K562 (cell line): Measurements from ENCODE around the gene PPP1R9B. TPM values are rescaled to one million over a fixed set of nuclear protein-coding genes. Genes with fewer than 3 reads are reported as not detected.

Experiments used
- ATAC-seq: fragments of 200-7000 bp; cut with Tn5 transposase; 3 replicates; pipeline ENCODE4 v1.9.1; 2020; ENCODE audit warnings: moderate library complexity
- BruUV-seq: library from RNA; stranded (reverse); fragments of 400-500 nt; replicated peaks from 2 replicates; lab custom pipeline; 2021; lab: Mats Ljungman, UMichigan
- CTCF ChIA-PET: fragments of 300-600 bp; formaldehyde crosslinking; extraction: SDS; loops from one replicate; lab custom pipeline; 2021; ENCODE audit warnings: low intra/inter-chr PET ratio; lab: Yijun Ruan, JAX
- POLR2A ChIA-PET: fragments of 300-600, 350-650 bp; sonication (Branson Sonifier 250); formaldehyde crosslinking; extraction: SDS; loops from one replicate; lab custom pipeline; 2021; ENCODE audit warnings: antibody characterized with exemption, inconsistent platforms; lab: Yijun Ruan, JAX
- DNase-seq, 4 experiments: peaks; one replicate each; pipeline versions ENCODE4 v3.0.0 to v3.0.0-alpha.2; 2011 to 2018; ENCODE audit warnings: low spot score in 3 of 4, mixed read lengths in 3 of 4; ENCODE audit errors: extremely low read depth in 1 of 4
- FAIRE-seq: peaks from 2 replicates; lab custom pipeline; 2011; peaks lifted over from hg19 to GRCh38; lab: Jason Lieb, UNC
- H2AFZ ChIP-seq: 2 replicates; pipeline ENCODE4 v1.6.0; 2011; ENCODE audit warnings: low read depth, low read length, control low read depth, inconsistent platforms
- H3K27ac ChIP-seq: fragments of 200-600 bp; 3 replicates; pipeline ENCODE4 v1.8.0; 2011; ENCODE audit warnings: low read depth, mild to moderate bottlenecking, control low read depth, inconsistent platforms, low read length, moderate library complexity, mixed read lengths; ENCODE audit errors: extremely low read depth
- H3K27me3 ChIP-seq, 2 experiments: fragments of 300-600 bp in 1 of 2; 2 replicates in 1 of 2; 3 replicates in 1 of 2; pipeline versions ENCODE4 v1.6.0 to v1.8.0; 2011; ENCODE audit warnings: inconsistent platforms in 2 of 2, low read length in 2 of 2, mild to moderate bottlenecking in 1 of 2, mixed read lengths in 1 of 2, moderate library complexity in 1 of 2; ENCODE audit not compliant: control insufficient read depth in 2 of 2, insufficient read depth in 2 of 2
- H3K36me3 ChIP-seq: fragments of 300-600 bp; 3 replicates; pipeline ENCODE4 v1.8.0; 2011; ENCODE audit warnings: mild to moderate bottlenecking, low read length, inconsistent platforms; ENCODE audit not compliant: control insufficient read depth, insufficient read depth
- H3K4me1 ChIP-seq, 2 experiments: fragments of 200-600 bp in 1 of 2; replicated peaks in 1 of 2; 2 replicates in 1 of 2; 3 replicates in 1 of 2; pipeline versions ENCODE4 v1.5.1 to v1.8.0; 2011; ENCODE audit warnings: inconsistent platforms in 2 of 2, low read length in 2 of 2, mild to moderate bottlenecking in 1 of 2, mixed read lengths in 1 of 2, moderate library complexity in 1 of 2; ENCODE audit not compliant: control insufficient read depth in 2 of 2, insufficient read depth in 2 of 2
- H3K4me2 ChIP-seq: 2 replicates; pipeline ENCODE4 v1.6.1; 2011; ENCODE audit warnings: low read length, control low read depth, inconsistent platforms, mixed read lengths; ENCODE audit not compliant: insufficient read depth
- H3K4me3 ChIP-seq: fragments of 200-600 bp; sonication (generic), shearing (Covaris generic); 2 replicates; pipeline ENCODE4 v1.5.1; 2016; ENCODE audit warnings: control low read depth, inconsistent platforms
- H3K79me2 ChIP-seq: fragments of 200-600 bp; 3 replicates; pipeline ENCODE4 v1.8.0; 2011; ENCODE audit warnings: low read length, inconsistent platforms; ENCODE audit not compliant: control insufficient read depth, insufficient read depth
- H3K9ac ChIP-seq, 2 experiments: 2 replicates each; pipeline versions ENCODE4 v1.6.0 to v1.6.1; 2011; ENCODE audit warnings: low read depth in 2 of 2, low read length in 2 of 2, control low read depth in 1 of 2, inconsistent platforms in 1 of 2, mild to moderate bottlenecking in 1 of 2, mixed read lengths in 1 of 2; ENCODE audit not compliant: insufficient read depth in 1 of 2
- H3K9me1 ChIP-seq: one replicate; pipeline ENCODE4 v1.6.0; 2011; ENCODE audit warnings: inconsistent platforms, mild to moderate bottlenecking, low read length, moderate library complexity; ENCODE audit not compliant: control insufficient read depth, insufficient read depth
- H3K9me3 ChIP-seq: replicated peaks from 2 replicates; pipeline ENCODE4 v1.5.1; 2011; ENCODE audit warnings: low read depth, low read length, inconsistent platforms; ENCODE audit not compliant: control insufficient read depth, insufficient read depth
- H4K20me1 ChIP-seq: replicated peaks from 2 replicates; pipeline ENCODE4 v1.6.1; 2011; ENCODE audit warnings: low read length, inconsistent platforms, mixed read lengths; ENCODE audit not compliant: control insufficient read depth, insufficient read depth
- ARID2 ChIP-seq: fragments of 450-650 bp; IDR thresholded peaks from 2 replicates; pipeline ENCODE4 v1.6.1; 2017; ENCODE audit warnings: antibody characterized with exemption, mild to moderate bottlenecking
- DPF2 ChIP-seq: fragments of 450-650 bp; IDR thresholded peaks from 2 replicates; pipeline ENCODE4 v1.6.1; 2016
- IRF9 ChIP-seq: fragments of 450-650 bp; IDR thresholded peaks from 2 replicates; pipeline ENCODE4 v1.6.1; 2016; ENCODE audit warnings: missing biosample characterization, missing genetic modification characterization
- POLR2G ChIP-seq: fragments of 200-400 bp; formaldehyde crosslinking; IDR thresholded peaks from 2 replicates; pipeline ENCODE4 v1.6.1; 2017; ENCODE audit warnings: low read depth, mild to moderate bottlenecking, antibody characterized with exemption, low read length, moderate library complexity
- ZBTB34 ChIP-seq: fragments of 250-450 bp; sonication (Bioruptor Pico); IDR thresholded peaks from 2 replicates; pipeline ENCODE4 v1.8.0; 2021; ENCODE audit warnings: mild to moderate bottlenecking, moderate library complexity
- ZC3H4 ChIP-seq: sonication (generic); formaldehyde crosslinking; IDR thresholded peaks from 2 replicates; pipeline ENCODE4 v1.9.0; 2021; ENCODE audit warnings: missing genetic modification reagents, borderline replicate concordance
- ZNF146 ChIP-seq: IDR thresholded peaks from one replicate; pipeline ENCODE4 v1.6.1; 2018; ENCODE audit warnings: missing compliant biosample characterization; ENCODE audit not compliant: unreplicated experiment
- ZNF354B ChIP-seq: fragments of 250-450 bp; sonication (Bioruptor Pico); IDR thresholded peaks from 2 replicates; pipeline ENCODE4 v1.4.0; 2020
- ZNF561 ChIP-seq: fragments of 450-650 bp; formaldehyde crosslinking; conservative IDR thresholded peaks from 2 replicates; pipeline ENCODE4 v1.4.0; 2020; ENCODE audit warnings: mild to moderate bottlenecking, moderate library complexity
- WGBS: fragments of 100-300 bp; shearing (Covaris generic); methylation state at CpG from one replicate; pipeline ENCODE4 v1.1.6; 2016; ENCODE audit warnings: low coverage, mixed read lengths; ENCODE audit not compliant: insufficient coverage; ENCODE audit errors: missing lambda C conversion rate; 5-methylcytosine and 5-hydroxymethylcytosine counted together
- in situ Hi-C: fragments of 300-500 bp; cut with MboI; formaldehyde crosslinking; loops from 4 replicates; pipeline ENCODE4 v1.15.0; 2018; ENCODE audit warnings: inconsistent platforms, mixed read lengths
- intact Hi-C: fragments of 100-400 bp; cut with micrococcal nuclease; formaldehyde crosslinking; loops from 2 replicates; pipeline ENCODE4 v1.14.2; 2022
- polyA plus RNA-seq, 8 experiments: library from polyadenylated mRNA; depleted of rRNA in 4 of 8; stranded (reverse) in 5 of 8; unstranded in 3 of 8; fragments of >200 nt; fragmentation: Nextera tagmentation in 2 of 8; fragmentation: Illumina TruSeq in 1 of 8; extraction: Ambion mirVana in 2 of 8; extraction: Trizol in 1 of 8; gene quantifications; 2 replicates each; pipeline versions ENCODE4 v1.2.1 to v1.2.3, GENCODE V29; 2011 to 2014; ENCODE audit warnings: inconsistent platforms in 1 of 8, missing spikeins in 1 of 8
- total RNA-seq, 7 experiments: library from RNA; depleted of rRNA in 6 of 7; stranded (reverse); fragments of >200 nt in 6 of 7; fragmentation: Illumina TruSeq in 2 of 7; extraction: Trizol in 2 of 7; gene quantifications; 2 replicates each; pipeline versions ENCODE4 v1.2.1 to v1.2.3, GENCODE V29; 2011 to 2021; ENCODE audit warnings: low replicate concordance in 1 of 7
- TF ChIP-seq, protein P1 (sequence below): sonication (generic); formaldehyde crosslinking; IDR thresholded peaks from 2 replicates; pipeline ENCODE4 v1.8.0; 2022; ENCODE audit warnings: missing genetic modification reagents, mild to moderate bottlenecking, moderate library complexity, borderline replicate concordance

The PPP1R9B gene
- total and polyA plus RNA-seq, 9 of the 15 experiments (the other 6 are each of a cell fraction or from before 2014, with no cell fraction given) = 0.10 to 63.5 (median 24.7) TPM

DNA sequence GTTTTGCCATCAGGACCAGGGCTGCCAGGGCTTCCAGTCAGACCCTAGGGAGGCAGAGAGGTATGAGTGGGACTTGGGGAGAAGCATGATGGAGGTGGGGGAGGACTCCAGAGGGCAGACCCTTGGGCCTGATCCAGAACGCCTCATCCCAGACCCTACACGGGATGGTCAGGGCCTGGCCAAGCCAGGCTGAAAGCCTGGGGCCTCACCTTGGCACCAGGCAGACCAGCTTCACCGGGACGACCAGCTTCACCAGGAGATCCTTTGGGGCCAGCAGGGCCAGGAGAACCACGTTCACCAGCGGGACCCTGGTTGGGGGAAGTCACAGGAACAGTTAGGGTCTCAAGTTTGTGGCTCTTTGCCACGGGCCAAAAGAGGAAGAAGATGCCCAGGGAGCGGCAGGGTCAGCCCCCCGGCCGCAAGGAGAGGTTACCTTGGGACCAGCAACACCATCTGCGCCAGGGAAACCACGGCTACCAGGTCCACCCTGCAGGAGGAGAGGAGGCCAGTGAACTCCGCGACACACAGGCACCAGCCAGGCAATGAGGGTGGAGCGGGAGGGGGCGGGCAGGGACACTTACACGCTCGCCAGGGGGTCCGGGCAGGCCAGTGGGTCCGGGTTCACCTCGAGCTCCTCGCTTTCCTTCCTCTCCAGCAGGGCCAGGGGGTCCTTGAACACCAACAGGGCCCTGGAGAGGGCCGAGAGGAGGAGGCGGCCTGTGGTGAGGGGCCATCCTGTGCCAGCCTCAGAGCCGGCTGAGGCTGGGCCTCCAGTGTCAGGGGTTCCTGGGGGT is 43.9 kb upstream of the PPP1R9B start:
- DNase-seq = no peak
- intact Hi-C loops (no loop called here), in situ Hi-C loops (no loop called here)
- TF ChIP-seq ZC3H4 (no peak), ZNF146 (CRISPR knock-in tag) (no peak), ZNF561 (CRISPR knock-in tag) (no peak), IRF9 (tag) (no peak), POLR2G (no peak), ARID2 (no peak), ZNF354B (CRISPR knock-in tag) (no peak), DPF2 (no peak), ZBTB34 (CRISPR knock-in tag) (no peak)
- TF ChIP-seq, protein P1, sequence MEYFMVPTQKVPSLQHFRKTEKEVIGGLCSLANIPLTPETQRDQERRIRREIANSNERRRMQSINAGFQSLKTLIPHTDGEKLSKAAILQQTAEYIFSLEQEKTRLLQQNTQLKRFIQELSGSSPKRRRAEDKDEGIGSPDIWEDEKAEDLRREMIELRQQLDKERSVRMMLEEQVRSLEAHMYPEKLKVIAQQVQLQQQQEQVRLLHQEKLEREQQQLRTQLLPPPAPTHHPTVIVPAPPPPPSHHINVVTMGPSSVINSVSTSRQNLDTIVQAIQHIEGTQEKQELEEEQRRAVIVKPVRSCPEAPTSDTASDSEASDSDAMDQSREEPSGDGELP (CRISPR knock-in tag) = no peak
- H3K36me3 ChIP-seq = no peaks in the 10 kb centered on the region
- no peak for ATAC-seq
- no peaks in the 10 kb centered on the region for H3K9me1 ChIP-seq
- no peak overlapping the region for H3K4me3 ChIP-seq
- H3K79me2 ChIP-seq = no peaks in the 10 kb centered on the region
- ChIA-PET CTCF (interaction anchor here (0.7 kb wide), 1 partner anchor 25 kb away, joined by 3 read pairs; no protein-coding TSS in a partner anchor), POLR2A (no interaction called here)
- peaks cover 34 to 71% of the 10 kb centered on the region in 2 experiments; a peak in 4 of 5 replicates for H3K27me3 ChIP-seq
- no peaks in the 10 kb centered on the region for H3K9me3 ChIP-seq
- no peak overlapping the region for H3K4me2 ChIP-seq
- H4K20me1 ChIP-seq = peaks cover 7% of the 10 kb centered on the region; the same call in 1 of the 2 replicates
- H3K4me1 ChIP-seq = peaks cover 0 to 2% of the 10 kb centered on the region in 2 experiments; a peak in 1 of 5 replicates
- H3K27ac ChIP-seq = no peak overlapping the region
- FAIRE-seq = no peak
- 0% methylated on average over 22 of the region's 25 CpGs for WGBS
- no peak overlapping the region for H2AFZ ChIP-seq
- no peak overlapping the region for H3K9ac ChIP-seq
- BruUV-seq = no TSS peak
